ENCODE measurements around the gene KCNAB3. TPM values are rescaled to one million over a fixed set of nuclear protein-coding genes. Genes with fewer than 3 reads are reported as not detected.
"Not testable (repeated sequence)": the region's sequence is repeated elsewhere in the genome, so short reads cannot be mapped to it uniquely, and the experiment has no call there.

KCNAB3 gene
- 0.43 TPM for total RNA-seq
- long read RNA-seq, result 0 reads

GRCh38 chr17:7929158-7930023 lies at the start of gene KCNAB3:
Gene KCNAB3, minus strand, starts transcription at chr17:7929856. Its CDS starts 421 bp downstream, at chr17:7929435.
- DNase-seq (ENCODE audit: low spot score), result peak; percentile 75
- intact Hi-C loops (cut with DNase I), result loop anchor here (2.0 kb wide), 1 partner anchor 13 kb away; the partner anchor contains the start of gene RNF227

- intact Hi-C loops (cut with DNase I), result no loop called here
- no peak for DNase-seq (ENCODE audit: low spot score)
Observed at GRCh38 chr17:7977805-7978204, 48.1 kb upstream of the KCNAB3 start.

GRCh38 chr17:7977039-7977438 lies 47.4 kb upstream of the KCNAB3 start:
- intact Hi-C loops (cut with DNase I), result no loop called here
- no peak for DNase-seq (ENCODE audit: low spot score)

DNA sequence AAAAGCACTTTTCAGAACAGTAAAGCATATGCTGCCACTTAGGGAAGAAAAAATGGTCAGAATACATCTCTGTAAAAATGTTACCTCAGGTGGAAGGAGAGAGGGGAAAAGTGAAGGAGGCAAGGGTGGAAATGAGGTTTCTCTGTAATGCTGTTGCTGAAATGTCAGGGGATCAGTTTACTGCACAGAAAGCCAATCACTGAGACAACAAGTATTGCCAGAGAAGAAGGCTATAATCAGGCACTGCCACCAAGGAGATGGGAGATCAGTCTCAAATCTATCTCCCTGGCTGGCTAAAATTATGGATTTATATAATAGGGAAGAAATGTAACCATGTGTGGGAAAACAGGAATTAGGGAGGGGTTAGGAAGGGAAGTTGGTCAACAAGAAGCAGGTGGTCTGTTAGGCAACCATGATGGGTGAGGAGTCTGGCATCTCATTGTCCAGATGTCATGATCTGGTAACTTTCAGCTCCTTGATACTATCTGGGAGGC lies 45.0 kb upstream of the KCNAB3 start:
- intact Hi-C loops (cut with DNase I), result no loop called here
- DNase-seq (ENCODE audit: low spot score), result no peak

DNA sequence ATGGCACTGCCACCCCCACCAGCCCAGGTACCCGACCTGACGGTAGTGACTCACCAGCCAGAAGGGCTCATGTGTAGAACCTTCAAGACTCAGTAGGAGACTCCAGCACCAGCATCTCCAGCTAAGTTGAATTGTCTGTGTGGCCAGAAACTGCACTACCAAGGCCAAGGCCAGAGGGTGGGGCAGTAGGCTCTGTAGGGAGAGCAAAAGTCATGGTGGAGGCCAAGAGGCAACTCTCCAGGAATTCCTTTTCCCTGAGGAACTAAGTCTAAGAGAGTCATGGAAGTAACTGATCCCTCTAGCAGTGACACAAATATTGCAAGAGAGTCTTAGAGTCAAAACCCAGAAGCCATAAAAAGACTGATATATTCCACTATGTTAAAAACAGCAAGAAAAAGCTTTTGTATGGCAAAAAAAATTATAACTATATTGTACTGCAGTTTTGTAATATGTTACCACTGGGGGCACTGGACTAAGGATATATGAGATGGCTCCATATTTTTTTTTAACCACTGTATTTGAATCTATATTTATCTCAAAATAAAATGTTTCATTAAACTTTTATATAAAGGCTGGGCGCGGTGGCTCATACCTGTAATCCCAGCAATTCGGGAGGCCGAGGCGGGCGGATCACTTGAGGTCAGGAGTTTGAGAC lies 42.6 kb upstream of the KCNAB3 start:
- no peak for DNase-seq (ENCODE audit: low spot score)
- intact Hi-C loops (cut with DNase I), result no loop called here

- DNase-seq (ENCODE audit: low spot score), result no peak
- intact Hi-C loops (cut with DNase I), result no loop called here
Observed at GRCh38 chr17:7971651-7972050, 42.0 kb upstream of the KCNAB3 start.

GRCh38 chr17:7969433-7969832 lies 39.8 kb upstream of the KCNAB3 start:
- no peak for DNase-seq (ENCODE audit: low spot score)
- intact Hi-C loops (cut with DNase I), result no loop called here

DNA sequence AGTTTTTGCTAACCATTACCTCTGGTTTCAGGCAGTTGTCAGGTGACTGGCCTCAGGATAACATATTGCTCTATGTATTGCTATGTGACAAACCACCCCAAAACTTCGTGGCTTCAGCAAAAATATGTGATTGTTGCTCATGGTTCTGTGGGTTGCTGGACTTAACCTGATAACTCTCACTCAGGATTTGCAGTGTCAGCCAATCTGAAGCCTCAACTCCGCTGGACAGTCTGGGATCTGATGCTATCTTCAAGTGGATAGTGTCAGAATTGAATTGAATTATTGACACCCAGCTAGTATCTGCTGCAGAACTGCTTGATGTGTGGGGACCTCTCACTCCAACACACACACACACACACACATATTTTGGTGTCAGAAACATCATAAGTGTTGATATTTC lies 38.1 kb upstream of the KCNAB3 start:
- intact Hi-C loops (cut with DNase I), result no loop called here
- DNase-seq (ENCODE audit: low spot score), result no peak

DNA sequence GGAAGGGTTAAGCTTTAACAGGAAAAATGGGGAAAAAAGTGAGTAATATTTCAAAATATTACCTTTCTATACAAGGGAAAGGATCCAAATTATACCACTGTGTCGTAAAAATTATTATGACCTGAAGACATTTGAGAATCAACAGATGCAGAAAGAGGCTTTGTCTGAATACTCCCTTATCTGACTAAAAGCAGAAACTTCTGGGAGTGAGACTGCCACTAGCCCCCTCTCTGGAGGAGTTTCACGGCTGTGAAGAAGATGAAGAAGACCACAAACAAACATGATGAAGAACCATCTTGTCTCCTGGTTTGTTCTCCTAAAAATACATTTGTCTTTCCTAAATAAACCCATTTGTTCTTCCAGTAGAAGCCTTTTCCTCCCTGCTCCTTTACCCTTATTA lies 31.8 kb upstream of the KCNAB3 start:
- no peak for DNase-seq (ENCODE audit: low spot score)
- intact Hi-C loops (cut with DNase I), result no loop called here

DNA sequence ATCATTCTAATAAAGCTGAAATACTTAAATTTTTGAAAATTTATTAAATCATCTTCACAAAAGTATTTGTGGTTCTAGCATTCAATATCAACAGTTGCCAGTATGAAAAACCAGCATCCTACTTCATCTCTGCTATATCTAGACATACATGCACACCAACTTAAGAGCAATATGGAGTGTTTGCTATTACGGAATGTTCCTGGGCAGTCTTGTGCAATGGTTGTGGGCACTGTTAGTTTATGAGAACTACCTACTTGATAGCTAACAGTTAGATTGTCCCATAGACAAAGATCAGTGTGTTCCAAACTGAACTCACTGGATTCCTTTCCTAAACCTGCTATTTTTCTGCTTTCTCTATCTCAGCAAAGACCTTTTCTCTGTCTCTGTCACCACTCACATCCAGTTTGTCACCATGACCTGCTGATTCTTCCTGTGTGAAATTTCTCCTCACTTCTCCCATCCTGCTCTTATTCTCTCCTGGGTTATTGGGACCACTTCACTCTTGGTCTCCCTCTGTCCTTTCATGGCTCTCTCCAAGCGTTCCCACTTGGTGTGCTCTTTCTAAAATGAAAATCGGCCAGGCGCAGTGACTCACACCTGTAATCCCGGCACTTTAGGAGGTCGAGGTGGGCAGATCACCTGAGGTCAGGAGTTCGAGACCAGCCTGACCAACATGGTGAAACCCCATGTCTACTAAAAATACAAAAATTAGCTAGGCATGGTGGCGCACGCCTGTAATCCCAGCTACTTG lies 30.0 kb upstream of the KCNAB3 start:
- DNase-seq (ENCODE audit: low spot score), result no peak
- intact Hi-C loops (cut with DNase I), result no loop called here

- intact Hi-C loops (cut with DNase I), result no loop called here
- peak; percentile 83 for DNase-seq (ENCODE audit: low spot score)
Observed at GRCh38 chr17:7956228-7956965, 26.7 kb upstream of the KCNAB3 start.

DNA sequence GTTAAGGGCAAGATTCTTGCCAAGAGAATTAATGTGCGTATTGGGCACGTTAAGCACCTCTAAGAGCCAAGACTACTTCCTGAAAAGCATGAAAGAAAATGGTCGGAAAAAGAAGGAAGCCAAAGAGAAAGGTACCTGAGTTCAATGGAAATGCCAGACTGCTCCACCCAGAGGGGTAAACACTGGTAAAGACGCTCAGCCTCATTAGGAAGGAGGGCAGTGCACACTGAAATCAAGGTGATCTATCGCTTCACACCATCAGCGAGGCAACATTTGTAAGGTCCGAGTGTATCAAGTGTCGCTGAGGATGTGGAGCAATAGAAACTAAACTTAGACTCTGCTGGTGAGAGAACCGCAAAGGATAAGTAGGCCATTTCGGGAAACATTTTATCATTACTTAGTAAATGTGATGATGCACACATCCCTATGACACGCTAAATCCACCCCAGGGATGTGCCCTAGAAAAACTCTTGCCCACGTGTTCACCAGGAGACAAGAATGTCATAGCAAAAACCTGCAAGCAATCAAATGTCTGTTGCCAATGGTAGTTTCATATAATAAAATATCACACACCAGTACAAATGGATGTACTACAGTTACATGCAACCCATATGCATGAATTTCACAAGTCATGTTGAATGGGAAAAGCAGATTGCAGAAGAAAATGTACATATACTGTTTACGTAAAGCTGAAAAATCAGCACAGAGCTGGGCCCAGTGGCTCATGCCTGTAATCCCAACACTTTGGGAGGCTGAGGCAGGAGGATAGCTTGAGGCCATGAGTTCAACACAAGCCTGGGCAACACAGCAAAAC lies 26.0 kb upstream of the KCNAB3 start:
- no peak for DNase-seq (ENCODE audit: low spot score)
- intact Hi-C loops (cut with DNase I), result no loop called here

DNA sequence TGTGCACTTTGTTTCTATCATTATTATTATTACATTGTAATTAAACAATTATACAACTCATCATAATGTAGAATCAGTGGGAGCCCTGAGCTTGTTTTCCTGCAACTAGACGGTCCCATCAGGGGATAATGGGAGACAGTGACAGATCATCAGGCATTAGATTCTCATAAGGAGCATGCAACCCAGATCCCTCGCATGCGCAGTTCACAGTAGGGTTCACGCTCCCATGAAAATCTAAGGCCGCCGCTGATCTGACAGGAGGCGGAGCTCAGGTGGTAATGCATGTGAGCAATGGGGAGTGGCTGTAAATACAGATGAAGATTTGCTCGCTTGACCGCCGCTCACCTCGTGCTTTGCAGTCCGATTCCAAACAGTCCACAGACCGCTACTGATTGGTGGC lies 23.6 kb upstream of the KCNAB3 start:
- DNase-seq (ENCODE audit: low spot score); intact Hi-C loops (cut with DNase I): not testable (repeated sequence)

DNA sequence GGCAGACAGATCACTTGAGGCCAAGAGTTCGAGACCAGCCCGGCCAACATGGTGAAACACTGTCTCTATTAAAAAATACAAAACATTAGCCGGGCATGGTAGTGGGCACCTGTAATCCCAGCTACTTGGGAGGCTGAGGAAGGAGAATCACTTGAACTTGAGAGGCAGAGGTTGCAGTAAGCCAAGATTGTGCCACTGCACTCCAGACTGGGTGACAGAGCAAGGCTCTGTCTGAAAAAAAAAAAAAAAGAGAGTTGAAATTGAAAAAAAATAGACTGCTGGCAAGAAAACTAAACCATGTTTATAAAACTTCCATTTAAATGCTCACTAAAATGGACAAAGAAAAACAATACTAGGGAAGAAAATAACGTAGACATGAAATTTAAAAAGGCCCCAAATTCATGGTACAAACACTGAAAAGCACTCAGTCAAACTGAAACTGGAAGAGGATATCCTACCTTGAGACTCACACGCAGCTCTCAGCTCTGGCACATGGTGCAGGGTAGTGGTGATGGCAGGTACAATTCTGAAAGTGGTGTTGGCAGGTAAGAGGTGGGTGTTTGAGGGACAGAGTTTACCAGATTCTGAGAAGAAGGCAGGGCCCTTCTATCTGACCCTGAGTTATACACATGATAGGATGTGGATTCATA lies 21.6 kb upstream of the KCNAB3 start:
- intact Hi-C loops (cut with DNase I), result no loop called here
- no peak for DNase-seq (ENCODE audit: low spot score)

DNA sequence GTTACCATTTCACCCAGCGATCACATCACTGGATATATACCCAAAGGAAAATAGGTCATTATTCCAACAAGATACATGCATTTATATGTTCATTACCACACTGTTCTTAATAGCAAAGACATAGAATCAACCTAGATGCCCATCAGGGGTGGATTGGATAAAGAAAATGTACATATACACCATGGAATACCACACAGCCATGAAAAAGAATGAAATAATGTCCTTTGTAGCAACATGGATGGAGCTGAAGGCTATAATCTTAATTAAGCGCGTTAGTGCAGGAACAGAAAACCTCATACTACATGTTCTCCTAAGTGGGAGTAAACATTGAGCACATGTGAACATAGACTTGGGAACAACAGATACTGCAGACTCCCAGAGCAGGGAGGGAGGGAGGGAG lies 20.9 kb upstream of the KCNAB3 start:
- no peak for DNase-seq (ENCODE audit: low spot score)
- intact Hi-C loops (cut with DNase I), result no loop called here

DNA sequence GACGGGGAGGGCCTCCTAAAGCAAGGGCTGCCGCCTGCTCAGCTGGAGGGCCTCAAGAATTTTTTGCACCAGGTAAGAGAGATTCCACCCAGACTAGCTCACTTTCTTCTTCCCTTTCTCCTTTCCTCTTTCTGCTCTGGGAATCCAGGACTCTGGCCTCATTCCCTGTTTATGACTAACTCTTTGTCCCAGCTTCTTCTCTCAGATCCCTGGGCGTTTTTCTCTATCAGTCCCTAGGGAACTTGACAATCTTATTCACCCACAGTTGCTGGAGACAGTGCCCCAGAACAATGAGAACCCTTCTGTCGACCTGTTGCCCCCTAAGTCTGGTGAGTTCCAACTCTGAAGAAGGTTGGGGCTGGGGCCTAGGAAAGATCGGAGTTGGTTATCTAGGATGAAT lies 18.0 kb upstream of the KCNAB3 start:
- DNase-seq (ENCODE audit: low spot score), result no peak

DNA sequence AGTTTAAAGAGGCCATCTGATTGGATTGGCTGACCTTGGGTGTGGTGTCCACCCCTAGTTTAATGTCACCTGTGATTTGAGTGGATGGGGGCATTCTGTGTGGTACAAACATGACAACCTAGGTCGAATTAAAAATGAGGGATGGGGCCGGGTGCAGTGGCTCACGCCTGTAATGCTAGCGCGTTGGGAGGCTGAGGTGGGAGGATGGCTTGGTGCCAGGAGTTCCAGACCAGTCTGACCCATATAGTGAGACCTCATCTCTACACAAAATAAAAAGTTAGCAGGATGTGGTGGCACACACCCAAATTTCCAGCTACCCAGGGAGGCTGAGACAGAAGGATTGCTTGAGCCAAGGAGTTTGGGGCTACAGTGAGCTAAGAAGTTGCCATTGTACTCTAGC lies 16.8 kb upstream of the KCNAB3 start:
- intact Hi-C loops (cut with DNase I), result no loop called here

More for the DNA sequence above, 18.0 kb upstream of the KCNAB3 start:
- intact Hi-C loops (cut with DNase I), result no loop called here

GRCh38 chr17:7945651-7946050 lies 16.0 kb upstream of the KCNAB3 start:
- intact Hi-C loops (cut with DNase I), result no loop called here
- peak; percentile 19 for DNase-seq (ENCODE audit: low spot score)

More for the DNA sequence above, 16.8 kb upstream of the KCNAB3 start:
- no peak for DNase-seq (ENCODE audit: low spot score)
